ENCODE measurements around the gene CORO6. TPM values are rescaled to one million over a fixed set of nuclear protein-coding genes. Genes with fewer than 3 reads are reported as not detected.

The CORO6 gene
- total and polyA plus RNA-seq, 2 donors from 2014 or later = 2.1 to 5.9 TPM

DNA sequence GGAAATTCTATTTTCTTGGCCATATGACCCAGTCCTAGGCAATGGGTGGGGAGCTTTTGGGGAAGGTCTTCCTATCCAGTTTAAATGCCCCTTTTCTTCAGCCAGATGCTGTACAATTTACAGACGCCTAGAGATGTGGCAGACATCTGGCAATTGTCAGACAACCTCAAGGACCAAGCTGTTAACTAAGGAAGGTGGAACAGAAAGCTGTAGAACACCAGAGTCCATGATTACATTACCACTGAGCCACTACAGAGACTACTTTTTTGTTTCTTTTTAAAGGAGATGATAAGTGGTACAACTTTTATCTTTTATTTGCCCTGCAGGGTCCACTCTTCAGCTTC is 21.1 kb upstream of the CORO6 start:
- Histone ChIP-seq H3K4me3 (ENCODE audit: low read length in 3 of 3) (no peak overlapping the region), H3K27ac (ENCODE audit: low read depth in 2 of 2, low read length in 2 of 2) (peak overlapping the region in 1 of 2 donors; percentile 12), H3K36me3 (ENCODE audit: control insufficient read depth in 2 of 3, insufficient read depth in 3 of 3, low read length in 3 of 3) (peaks cover 0 to 9% (median 0%) of the 10 kb centered on the region in 3 donors), H3K27me3 (ENCODE audit: control insufficient read depth, insufficient read depth, low read length) (no peaks in the 10 kb centered on the region), H3K4me1 (ENCODE audit: control insufficient read depth in 2 of 3, insufficient read depth in 2 of 3, low read depth in 1 of 3, low read length in 3 of 3) (peaks cover 9 to 23% (median 18%) of the 10 kb centered on the region in 3 donors), H3K9ac (ENCODE audit: low read length in 3 of 3) (no peak overlapping the region), H3K9me3 (ENCODE audit: control insufficient read depth in 2 of 3, insufficient read depth in 1 of 3, low read length in 3 of 3) (no peaks in the 10 kb centered on the region)
- TF ChIP-seq, protein P1, sequence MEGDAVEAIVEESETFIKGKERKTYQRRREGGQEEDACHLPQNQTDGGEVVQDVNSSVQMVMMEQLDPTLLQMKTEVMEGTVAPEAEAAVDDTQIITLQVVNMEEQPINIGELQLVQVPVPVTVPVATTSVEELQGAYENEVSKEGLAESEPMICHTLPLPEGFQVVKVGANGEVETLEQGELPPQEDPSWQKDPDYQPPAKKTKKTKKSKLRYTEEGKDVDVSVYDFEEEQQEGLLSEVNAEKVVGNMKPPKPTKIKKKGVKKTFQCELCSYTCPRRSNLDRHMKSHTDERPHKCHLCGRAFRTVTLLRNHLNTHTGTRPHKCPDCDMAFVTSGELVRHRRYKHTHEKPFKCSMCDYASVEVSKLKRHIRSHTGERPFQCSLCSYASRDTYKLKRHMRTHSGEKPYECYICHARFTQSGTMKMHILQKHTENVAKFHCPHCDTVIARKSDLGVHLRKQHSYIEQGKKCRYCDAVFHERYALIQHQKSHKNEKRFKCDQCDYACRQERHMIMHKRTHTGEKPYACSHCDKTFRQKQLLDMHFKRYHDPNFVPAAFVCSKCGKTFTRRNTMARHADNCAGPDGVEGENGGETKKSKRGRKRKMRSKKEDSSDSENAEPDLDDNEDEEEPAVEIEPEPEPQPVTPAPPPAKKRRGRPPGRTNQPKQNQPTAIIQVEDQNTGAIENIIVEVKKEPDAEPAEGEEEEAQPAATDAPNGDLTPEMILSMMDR (IDR thresholded peaks at IDR 0.05; ENCODE audit: borderline replicate concordance, extremely low read depth, insufficient read depth) = no peak
- DNase-seq (no peak), FAIRE-seq (no peak)
- intact Hi-C loops (cut with DNase I) = loop anchor here (10.0 kb wide), 1 partner anchor 131 kb away; no protein-coding TSS in a partner anchor

DNA sequence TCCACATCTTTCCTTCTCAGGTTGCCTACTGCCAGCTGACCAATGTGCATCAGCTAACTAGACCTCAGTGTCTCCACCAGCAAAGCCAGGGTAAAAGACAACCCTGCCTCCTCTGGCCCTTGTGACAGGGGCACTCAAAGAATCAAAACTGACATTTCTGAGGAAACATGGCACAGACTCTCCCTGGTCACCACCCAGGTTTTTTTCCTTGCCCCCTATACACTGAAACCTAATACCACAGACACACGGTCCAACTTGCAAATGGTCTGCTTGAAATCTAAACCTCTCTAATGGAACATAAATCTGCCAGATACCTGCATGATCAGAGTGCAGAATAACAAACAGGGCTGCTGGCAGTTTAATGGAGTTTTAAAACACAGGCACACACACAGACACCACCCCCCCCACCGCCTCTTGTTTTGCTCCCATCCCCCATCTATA is 19.5 kb upstream of the CORO6 start:
- no peak overlapping the region for H3K27ac ChIP-seq (ENCODE audit: low read depth in 2 of 2, low read length in 2 of 2)
- no peaks in the 10 kb centered on the region for H3K9me3 ChIP-seq (ENCODE audit: control insufficient read depth in 2 of 3, insufficient read depth in 1 of 3, low read length in 3 of 3)
- no peak for FAIRE-seq
- intact Hi-C loops (cut with DNase I) = loop anchor here (10.0 kb wide), 1 partner anchor 133 kb away; no protein-coding TSS in a partner anchor
- H3K27me3 ChIP-seq (ENCODE audit: control insufficient read depth, insufficient read depth, low read length) = no peaks in the 10 kb centered on the region
- TF ChIP-seq, protein P1 (IDR thresholded peaks at IDR 0.05; ENCODE audit: borderline replicate concordance, extremely low read depth, insufficient read depth) = no peak
- H3K4me3 ChIP-seq (ENCODE audit: low read length in 3 of 3) = no peak overlapping the region
- peaks cover 9 to 23% (median 18%) of the 10 kb centered on the region in 3 donors for H3K4me1 ChIP-seq (ENCODE audit: control insufficient read depth in 2 of 3, insufficient read depth in 2 of 3, low read depth in 1 of 3, low read length in 3 of 3)
- peak in 4 of 5 donors; percentile 79 to 95 (median 88) for DNase-seq
- no peaks in the 10 kb centered on the region for H3K36me3 ChIP-seq (ENCODE audit: control insufficient read depth in 2 of 3, insufficient read depth in 3 of 3, low read length in 3 of 3)
- no peak overlapping the region for H3K9ac ChIP-seq (ENCODE audit: low read length in 3 of 3)

DNA sequence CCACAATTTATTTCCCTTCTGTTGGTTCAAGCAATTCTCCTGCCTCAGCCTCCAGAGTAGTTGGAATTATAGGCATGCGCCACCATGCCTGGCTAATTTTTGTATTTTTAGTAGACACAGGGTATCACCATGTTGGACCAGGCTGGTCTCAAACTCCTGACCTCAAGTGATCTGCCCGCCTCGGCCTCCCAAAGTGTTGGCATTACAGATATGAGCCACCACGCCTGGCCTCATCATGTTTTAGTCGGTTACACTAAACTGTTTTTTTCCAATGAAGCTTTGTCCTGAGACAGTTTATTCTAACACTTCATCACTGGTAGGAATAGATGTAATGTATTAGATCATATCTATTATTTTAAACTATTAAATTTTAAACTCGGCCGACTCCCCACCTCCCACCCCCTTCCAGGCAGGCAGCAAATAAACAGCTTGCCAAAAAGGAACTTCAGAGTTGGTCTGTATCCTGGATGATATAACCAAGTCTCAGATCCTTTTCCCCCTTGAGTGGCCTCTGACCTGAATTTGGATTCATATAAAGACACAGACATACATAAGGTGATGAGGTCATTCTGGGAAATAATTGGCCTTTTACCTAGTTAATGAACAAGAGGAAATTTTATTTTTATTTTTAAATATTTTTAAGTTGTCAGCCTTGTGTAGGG is 18.4 kb upstream of the CORO6 start:
- Histone ChIP-seq H3K4me3 (ENCODE audit: low read length in 3 of 3) (no peak overlapping the region), H3K27me3 (ENCODE audit: control insufficient read depth, insufficient read depth, low read length) (no peaks in the 10 kb centered on the region), H3K9ac (ENCODE audit: low read length in 3 of 3) (no peak overlapping the region), H3K4me1 (ENCODE audit: control insufficient read depth in 2 of 3, insufficient read depth in 2 of 3, low read depth in 1 of 3, low read length in 3 of 3) (peaks cover 9 to 22% (median 18%) of the 10 kb centered on the region in 3 donors), H3K36me3 (ENCODE audit: control insufficient read depth in 2 of 3, insufficient read depth in 3 of 3, low read length in 3 of 3) (peaks cover 0 to 4% (median 2%) of the 10 kb centered on the region in 3 donors), H3K9me3 (ENCODE audit: control insufficient read depth in 2 of 3, insufficient read depth in 1 of 3, low read length in 3 of 3) (no peaks in the 10 kb centered on the region), H3K27ac (ENCODE audit: low read depth in 2 of 2, low read length in 2 of 2) (no peak overlapping the region)
- no peak for FAIRE-seq
- DNase-seq = peak in 1 of 5 donors; percentile 46
- intact Hi-C loops (cut with DNase I) = loop anchor here (10.0 kb wide), 1 partner anchor 134 kb away; no protein-coding TSS in a partner anchor
- TF ChIP-seq, protein P1 (IDR thresholded peaks at IDR 0.05; ENCODE audit: borderline replicate concordance, extremely low read depth, insufficient read depth) = no peak

Data from kidney (tissue), 14 donors.